Measurements from ENCODE around the gene MRS2.

GRCh38 chr6:24428615-24429014, 25.9 kb downstream of the MRS2 start:
- TF ChIP-seq POLR2A (IDR thresholded peaks at IDR 0.05), result no peak
- TF ChIP-seq CTCF (IDR thresholded peaks at IDR 0.05), result no peak
